GM21717 (cell line): ENCODE measurements around the gene RASGEF1C.

ENCODE experiments used
- ATAC-seq: cut with Tn5 transposase; IDR thresholded peaks from one replicate; pipeline ENCODE4 v1.9.1; 2021; ENCODE audit warnings: mild to moderate bottlenecking, moderate library complexity; ENCODE audit not compliant: unreplicated experiment

RASGEF1C gene

GRCh38 chr5:180187767-180188166, 21.2 kb downstream of the RASGEF1C start:
- ATAC-seq, result no peak

DNA sequence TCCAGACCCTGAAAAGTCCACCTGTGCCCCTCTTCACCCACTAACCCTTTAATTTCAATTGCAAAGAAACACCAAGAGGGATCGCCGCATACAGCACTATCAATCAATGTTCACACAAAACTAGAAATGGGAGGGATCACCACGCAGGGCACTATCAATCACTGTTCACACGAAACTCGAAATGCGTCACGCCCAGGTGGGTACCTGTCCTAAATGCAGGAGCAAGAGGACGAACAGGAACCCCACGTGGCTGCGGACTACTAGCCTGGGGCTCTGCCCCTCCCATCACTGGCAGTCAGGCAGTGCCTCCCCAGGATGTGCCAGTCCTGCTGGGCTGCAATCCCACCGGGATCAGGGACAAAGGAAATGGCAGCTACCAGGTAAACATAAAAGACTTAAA, 28.2 kb downstream of the RASGEF1C start:
- no peak for ATAC-seq

- ATAC-seq, result no peak
Observed at GRCh38 chr5:180180421-180180820, 28.6 kb downstream of the RASGEF1C start.

- ATAC-seq, result no peak
Observed at GRCh38 chr5:180179442-180180420, 29.3 kb downstream of the RASGEF1C start.

DNA sequence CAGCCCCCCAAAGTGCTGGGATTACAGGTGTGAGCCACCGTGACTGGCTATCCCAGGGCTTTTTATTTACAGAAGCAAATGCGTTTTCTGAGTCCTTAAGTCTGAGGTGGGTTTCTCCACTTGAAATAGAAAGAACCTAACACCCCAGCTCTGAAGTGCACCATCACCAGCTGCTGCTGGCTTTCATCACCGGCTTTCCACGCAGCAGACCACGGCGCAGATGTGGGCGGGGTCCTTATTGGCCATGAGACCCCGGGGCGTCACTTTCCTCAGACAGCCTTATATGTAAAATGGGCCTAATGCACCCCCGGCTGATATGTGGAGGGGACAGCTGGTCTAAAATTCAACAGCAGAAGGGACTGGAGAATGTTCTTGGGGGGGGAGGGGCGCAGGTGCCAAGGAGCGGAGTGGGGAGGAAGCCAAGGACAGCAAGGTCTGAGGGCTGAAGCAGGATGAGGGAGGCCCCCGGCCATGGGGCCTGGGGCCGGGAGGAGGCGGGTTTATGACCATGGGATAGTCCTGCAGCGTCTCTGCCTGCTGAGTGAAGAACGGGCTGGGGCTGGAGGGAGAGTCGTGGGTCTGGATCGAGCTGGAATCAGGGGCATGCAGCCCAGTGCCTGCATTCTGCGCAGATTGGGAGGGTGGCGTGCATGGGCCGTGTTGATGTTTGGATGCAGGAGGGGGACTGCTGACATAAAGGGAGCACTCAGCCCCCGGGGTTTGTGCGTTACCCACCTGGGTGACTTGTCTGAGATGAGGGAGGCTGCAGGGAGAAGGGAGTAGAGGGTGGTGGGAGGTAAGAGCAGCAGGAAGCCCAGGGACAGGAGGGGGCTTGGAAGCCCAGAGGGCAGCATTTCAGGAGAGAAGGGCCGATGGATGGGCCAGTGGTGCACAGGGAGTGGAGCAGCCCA, 30.2 kb downstream of the RASGEF1C start:
- ATAC-seq, result no peak

DNA sequence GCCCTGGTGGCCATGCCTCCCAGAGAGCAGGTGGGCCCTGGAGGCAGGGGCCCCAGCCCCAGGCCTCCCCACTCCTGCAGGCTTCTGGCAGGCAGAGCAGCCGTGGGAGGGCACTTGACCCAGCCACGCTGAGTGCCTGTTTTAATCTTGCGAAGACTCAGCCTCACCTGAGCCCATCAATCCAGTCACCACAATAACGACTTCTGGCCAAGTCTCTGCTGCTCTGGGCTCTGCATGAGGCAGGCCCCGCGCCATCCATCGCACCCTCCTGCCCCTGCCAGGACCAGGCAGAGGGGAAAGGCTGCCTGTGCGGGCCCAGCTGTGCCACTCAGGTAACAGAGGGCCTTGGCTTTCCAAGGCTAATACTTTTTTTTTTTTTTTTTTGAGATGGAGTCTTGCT, 32.8 kb downstream of the RASGEF1C start:
- ATAC-seq, result no peak

DNA sequence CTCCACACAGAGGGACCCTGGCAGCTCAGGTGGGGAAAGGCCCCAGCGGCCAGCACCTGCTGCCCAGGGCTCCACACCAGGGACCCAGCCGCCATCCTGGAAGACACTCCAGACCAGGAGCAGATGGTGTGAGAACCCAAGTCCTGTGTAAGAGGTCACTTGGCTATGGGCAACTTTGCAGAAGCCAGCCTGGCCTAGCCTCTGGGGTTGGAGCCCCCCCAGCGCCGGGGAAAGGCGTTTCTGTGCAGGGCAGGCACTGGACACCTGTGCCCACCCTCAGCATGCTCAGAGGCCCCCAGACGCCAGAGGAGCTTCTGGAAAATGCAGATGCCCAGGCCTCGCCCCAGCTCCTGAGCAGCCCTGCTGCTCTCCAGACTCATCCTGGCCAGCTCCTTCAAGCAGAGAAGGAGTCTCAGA, 34.0 kb downstream of the RASGEF1C start:
- no peak for ATAC-seq

- ATAC-seq, result no peak
Observed at GRCh38 chr5:180174587-180174972, 34.4 kb downstream of the RASGEF1C start.

DNA sequence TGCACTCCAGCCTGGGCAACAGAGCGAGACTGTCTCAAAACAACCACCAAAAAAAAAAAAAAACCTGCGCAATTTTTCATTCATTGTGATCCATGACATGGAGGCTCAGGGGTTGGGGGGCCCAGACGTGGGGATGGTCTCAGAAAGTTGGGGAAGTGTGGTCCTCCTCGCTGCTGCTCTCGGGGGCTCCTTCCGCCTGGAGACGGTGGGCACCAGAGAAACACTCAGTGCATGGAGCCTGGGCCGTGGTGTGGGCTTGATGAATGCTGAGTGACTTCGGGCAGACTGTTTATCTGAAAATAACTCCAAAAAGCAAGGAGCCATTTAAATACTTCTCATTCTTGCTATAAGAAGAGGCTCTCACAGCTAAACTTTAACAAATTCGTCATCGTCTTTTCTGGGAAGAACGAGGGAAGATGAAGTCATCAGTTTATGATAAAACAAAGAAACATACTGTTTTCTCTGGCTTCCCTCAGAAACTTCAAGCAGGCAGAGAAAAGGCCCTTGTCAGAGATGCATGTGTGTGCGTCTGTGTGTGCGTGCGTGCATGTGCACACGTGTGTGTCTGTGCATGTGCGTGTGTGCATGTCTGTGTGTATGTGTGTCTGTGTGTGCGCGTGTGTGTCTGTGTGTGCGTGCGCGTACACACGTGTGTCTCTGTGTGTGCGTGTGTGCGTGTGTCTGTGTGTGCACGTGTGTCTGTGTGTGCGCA, 35.0 kb downstream of the RASGEF1C start:
- no peak for ATAC-seq

- no peak for ATAC-seq
Observed at GRCh38 chr5:180173198-180173544, 35.8 kb downstream of the RASGEF1C start.

DNA sequence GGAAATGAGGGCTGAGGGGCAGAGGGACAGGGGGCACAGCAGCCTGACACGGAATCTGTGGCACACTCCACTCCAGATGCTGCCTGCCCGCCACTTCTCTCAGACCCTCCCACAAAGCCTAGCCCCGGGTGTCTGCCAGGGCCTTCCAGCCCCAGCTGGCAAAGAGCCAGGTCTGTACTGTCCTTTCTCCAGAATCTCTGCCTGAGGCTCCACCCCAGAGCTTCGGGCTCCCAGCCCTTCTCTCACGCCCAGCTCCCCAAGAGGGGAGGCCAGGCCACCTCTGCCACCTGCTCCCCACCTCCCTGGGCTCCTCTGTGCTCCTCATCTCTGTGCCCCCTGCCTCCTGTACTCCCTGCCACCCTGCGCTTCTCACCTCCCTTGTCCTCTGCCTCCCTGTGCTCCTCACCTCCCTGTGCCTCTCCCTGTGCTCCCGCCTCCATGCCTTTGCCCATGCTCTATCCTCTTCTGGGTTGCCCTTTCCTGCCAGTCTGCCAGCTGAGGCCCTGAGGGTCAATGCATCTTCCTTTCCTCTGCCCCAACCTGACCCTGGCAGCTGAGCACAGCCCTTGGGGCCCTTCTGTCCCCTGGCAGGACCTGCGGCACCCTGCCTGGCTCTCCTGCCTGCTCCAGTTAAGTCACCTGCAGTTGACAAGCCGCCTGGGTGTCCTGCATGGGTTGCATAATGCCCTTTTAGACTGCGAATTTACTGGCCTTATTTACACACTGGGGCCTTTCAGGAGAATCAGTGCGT, 36.4 kb downstream of the RASGEF1C start:
- ATAC-seq, result no peak

GRCh38 chr5:180171568-180172094, 37.4 kb downstream of the RASGEF1C start:
- ATAC-seq, result no peak

DNA sequence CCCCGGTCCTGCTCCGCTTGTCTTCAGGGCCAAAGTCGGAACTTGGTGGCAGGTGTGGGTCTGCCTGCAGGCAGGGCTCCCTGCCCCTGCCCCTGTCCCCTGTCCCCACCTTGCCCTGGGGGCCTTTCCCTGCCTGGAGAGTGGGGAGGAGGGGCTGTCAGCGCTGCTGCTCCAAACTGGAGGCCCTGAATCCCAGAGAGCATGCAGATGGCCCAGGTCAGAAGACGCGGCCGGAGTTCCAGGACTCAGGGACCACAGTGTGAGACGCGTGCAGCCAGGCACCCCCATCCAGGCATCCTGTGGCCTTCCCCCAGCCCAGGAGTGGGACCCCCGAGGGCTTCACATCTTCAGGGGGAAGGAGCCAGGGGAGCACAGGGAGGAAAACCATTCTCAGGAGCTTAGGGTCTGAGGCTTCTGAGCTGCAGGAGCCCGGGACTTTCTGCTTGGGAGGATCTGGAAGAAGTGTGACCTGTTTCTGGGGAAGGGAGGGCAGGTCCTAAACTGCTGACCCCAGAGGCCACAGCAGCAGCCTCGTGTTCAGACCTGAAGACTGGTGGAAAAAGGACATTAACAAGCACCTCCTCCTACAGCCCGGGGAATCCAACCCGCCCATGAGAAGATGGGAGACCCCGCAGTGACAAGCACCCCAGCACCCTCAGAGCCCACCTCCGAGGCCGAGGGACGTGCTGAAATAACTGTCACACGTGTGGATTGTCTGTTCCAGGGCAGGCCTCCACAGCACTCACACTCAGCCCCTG, 38.0 kb downstream of the RASGEF1C start:
- no peak for ATAC-seq

DNA sequence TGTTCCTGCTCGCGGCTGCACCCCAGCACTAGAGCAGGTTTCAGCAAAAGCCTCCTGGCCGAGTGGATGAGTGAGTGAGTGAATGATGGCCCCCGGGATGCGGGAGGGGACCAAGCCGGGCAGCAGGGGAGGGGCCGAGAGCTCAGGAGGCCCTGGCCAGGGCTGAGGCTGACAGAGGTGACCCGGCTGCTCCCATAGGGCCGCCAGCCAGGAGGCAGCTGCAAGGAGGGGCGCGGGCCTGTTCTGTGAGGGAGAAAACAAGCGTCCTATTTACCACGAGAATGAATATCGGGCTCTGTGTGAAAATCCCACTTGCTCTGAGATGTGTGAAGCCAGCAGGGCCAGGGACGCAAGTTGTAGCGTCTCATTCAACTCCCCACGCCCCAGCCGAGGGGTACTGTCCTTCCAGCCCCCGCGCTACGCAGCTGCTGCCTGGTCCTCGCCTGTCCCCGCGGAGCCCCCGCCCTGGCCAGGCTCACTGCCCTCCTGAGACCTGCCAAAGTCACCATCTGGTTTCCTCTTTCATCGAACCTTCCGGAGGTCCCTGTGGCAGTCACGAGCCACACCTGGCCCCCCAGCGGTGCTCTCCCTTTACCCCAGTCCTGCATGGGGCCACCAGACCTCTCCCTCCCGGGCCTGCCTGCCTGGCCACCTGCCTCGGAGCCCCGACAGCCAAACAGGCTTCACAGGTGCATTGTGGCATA, 38.8 kb downstream of the RASGEF1C start:
- ATAC-seq, result no peak

DNA sequence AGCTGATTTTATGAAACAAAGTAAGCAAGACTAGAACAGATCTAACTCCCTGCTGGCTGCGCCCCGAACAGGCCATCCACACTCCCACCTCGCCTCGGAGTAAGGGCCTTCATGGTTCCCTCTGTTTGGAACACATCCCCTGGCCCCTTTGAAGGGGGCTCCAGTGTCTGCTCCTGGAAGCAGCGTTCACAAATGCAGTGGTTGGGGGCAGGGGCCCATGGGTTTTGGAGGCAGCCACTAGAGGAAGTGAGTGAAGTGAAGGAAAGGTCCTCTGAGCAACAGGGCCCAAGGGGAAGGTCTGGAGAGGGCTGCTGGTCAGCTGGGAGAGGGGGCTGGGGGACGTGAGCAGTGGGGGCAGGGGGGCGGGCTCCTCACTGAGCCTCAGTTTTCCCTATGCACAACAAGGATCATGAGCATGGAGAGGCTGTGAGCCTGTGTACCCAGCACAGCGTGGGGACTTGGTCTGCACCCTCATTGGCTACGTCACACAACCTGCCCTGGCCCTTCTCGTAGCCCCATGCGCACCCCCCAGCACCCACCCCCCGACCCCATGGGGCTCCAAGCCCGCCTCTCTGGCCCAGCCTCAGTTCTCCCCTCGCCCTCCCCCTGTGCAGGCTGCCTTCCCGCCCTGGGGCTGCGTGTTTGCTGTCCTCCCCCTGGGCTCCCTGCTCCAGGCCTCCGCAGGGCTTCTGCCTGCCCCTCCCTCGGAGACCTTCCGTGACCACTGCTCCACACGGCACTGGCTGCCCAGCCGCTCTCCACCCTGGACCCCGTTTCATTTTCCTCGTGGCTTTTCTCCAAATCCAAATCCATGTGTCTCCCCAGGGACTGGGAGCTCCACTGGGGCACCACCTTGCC, 39.5 kb downstream of the RASGEF1C start:
- no peak for ATAC-seq

GRCh38 chr5:180168758-180169157, 40.3 kb downstream of the RASGEF1C start:
- no peak for ATAC-seq

DNA sequence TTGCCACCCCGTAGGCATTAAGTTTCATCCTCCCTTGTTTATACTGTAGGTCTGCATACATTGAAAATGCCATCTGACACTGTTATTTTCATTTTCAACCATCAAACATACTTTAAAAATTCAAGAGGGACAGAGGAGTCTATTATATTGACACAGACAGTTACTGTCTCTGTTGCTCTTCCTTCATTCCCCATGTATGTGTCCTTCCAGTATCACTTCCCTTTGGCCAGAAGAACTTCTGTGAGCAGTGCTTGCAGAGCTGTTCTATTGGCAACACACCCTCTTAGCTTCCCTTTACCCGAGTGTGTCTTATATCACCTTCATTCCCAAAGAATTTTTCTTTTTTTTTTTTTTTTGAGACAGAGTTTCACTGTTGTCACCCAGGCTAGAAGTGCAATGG, 42.8 kb downstream of the RASGEF1C start:
- no peak for ATAC-seq

DNA sequence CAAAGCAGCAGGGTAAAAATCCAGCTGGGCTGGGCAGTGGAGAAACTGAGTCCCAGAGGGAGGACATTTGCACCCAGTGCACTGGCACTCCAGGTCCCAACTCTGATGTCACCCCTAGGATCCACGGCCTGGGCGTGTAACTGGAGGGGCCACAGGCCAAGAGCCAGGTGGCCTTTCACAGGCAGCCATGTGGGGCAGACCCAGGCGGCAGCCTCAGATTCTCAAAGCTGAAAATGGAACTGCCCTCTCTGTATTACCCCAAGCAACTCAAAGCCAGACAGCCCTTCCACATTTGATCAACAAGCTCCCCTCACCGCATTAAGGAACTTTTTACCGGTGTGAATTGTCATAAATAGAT, 46.7 kb downstream of the RASGEF1C start:
- ATAC-seq, result no peak
